ENCODE measurements around the gene C2CD4D.
"Not testable (repeated sequence)": the region's sequence is repeated elsewhere in the genome, so short reads cannot be mapped to it uniquely, and the experiment has no call there.

C2CD4D gene

DNA sequence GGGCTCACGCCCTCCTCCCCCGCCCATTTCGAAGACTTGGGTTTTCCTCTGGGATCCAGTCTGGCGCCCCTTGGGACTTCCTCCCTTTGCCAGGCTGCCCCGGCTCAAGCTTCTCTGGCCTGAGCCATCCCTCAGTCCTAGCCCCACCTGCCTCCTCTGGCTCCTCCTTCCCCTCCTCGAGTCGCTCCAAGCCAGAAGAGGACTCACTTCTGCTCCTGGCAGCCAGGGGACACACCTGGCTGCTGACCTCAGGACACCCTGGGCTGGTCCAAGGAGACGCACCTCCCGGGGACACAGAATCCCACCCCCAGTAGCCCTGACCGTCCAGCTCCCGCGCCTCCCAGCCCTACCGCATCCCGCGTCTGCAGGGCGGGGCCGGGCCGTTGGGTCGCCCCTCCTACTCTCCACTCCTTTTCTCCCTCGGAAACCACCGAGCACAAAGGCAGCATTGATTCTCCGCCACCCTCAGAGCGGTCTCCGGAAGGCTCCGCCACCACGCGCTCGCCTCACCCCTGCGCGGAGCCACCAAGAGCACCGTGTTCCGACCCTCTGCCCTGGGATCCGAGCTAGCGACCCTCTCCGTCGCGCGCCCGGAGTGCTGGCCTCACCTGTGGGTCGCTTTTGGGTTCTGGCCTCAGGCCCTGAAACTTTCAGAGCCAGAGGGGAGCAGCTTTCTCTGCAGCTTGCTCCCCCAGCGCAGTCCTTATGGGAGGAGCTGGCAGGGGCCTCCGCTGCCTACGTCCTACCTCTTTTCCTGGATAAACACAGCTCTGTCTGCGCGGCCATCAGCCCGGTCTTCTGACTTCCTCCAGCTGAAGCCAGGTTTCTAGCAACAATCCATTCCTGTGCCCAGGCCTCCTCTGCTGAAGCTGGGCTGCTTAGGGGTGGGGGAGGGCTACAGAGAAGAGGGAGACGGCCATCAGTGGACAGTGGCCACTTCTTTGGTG is at the start of gene C2CD4D:
TSS of gene C2CD4D (minus strand) at position 364 of the 947 bp plus-strand sequence. CDS start 831 bp downstream, outside the sequence.
- no peak for DNase-seq

DNA sequence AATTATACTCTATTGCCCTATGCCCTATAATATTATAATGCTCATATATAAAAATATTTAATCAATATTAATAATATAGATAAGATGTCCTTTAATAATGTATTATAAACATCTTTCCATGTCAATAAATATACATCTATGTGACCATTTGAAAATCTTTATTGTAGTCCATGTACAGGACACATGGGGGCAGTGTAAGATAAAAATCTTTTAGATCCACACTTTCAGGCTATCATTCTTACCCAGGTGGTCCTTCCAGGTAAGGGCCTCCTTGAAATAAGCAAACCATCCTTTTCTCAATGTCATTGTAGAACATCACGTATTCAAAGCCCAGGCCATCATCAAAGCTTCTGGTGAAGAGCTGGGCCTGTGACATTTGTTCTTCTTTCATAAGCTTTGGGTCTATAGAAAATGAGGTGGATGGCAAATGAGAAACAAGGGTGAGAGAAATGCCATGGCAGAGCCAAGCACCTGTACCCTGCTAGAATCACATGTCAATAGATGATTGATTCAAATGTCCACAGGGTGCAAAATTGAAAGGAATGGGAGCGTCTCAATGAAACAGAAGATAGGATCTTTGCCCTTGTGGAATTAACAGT is 49.5 kb upstream of the C2CD4D start:
- DNase-seq, result no peak

DNA sequence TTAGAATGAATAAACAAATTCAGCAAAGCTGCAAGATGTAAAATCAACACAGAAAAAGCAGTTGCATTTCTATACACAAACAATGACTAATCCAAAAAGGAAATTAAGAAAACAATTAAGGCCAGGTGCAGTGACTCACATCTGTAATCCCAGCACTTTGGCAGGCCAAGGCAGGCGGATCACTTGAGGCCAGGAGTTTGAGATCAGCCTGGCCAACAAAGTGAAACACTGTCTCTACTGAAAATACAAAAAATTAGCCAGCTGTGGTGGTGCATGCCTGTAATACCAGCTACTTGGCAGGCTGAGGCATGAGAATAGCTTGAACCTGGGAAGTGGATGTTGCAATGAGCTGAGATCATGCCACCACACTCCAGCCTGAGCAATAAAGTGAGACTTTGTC is 47.4 kb upstream of the C2CD4D start:
- no peak for DNase-seq

DNA sequence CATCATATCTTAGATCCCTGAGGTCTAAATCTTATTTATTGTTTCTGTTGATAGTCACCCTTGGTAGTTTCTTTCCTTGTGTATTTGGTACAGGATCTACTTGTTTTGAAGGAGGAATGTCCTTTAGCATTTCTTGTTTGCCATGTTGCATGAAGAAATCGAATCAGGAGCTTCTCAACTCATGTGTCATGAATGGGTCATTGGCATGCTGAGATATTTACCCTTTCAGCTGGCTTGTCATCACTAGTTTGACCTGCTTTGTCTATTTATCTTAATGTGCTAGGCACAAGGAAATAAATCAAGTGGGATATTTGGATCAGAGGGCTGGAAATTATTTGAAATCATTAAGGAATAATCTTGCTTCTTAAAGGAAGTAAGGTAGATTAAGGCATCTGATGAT is 45.9 kb upstream of the C2CD4D start:
- no peak for DNase-seq

DNA sequence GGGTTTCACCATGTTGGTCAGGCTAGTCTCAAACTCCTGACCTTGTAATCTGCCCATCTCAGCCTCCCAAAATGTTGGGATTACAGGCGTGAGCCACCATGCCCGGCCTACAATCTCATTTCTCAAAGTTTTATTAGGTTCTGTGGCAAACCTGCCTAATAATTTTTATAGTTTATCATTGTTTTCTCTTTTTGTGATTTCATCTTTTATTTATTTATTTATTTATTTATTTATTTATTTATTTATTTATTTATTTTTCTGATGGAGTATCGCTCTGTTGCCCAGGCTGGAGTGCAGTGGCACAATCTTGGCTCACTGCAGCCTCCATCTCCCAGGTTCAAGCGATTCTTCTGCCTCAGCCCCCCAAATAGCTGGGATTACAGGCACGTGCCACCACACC is 45.3 kb upstream of the C2CD4D start:
- not testable (repeated sequence) for DNase-seq

DNA sequence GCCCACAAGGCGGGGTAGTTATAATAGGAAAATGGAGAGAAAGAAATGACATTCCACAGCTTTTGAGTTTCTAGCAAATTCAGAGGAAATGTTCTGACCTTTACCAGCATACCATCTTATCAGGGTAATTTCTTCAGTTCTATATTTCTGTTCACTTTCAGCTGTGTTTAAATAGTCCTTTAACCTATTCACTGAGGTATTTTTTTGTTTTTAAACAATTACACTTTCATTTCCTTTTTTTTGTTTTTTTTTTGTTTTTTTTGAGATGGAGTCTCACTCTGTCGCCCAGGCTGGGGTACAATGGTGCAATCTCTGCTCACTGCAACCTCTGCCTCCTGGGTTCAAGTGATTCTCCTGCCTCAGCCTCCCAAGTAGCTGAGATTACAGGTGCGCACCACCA is 44.8 kb upstream of the C2CD4D start:
- not testable (repeated sequence) for DNase-seq

DNA sequence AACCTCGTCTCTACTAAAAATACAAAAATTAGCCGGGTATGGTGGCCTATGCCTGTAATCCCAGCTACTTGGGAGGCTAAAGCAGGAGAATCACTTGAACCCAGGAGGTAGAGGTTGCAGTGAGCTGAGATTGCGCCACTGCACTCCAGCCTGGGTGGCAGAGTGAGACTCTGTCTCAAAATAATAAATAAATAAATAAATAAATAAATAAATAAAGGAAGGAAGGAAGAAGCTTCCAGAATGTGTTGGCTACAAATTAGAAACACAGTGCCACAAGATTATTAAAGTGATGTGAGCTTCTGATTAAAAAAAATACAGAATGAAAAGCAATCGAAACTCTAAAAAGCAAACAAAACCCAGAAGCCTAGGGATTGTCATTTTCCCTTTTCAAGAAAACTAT is 44.3 kb upstream of the C2CD4D start:
- not testable (repeated sequence) for DNase-seq

DNA sequence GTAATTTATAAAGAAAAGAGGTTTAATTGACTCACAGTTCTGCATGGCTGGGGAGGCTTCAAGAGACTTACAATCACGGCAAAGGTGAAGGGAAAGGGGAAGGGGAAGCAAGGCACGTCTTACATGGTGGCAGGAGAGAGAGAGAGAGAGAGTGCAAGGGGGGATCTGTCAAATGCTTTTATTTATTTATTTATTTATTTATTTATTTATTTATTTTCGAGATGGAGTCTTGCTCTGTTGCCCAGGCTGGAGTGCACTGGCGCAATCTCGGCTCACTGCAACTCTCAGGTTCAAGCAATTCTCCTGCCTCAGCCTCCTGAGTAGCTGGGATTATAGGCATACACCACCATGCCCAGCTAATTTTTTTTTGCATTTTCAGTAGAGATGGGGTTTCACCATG is 43.3 kb upstream of the C2CD4D start:
- not testable (repeated sequence) for DNase-seq

DNA sequence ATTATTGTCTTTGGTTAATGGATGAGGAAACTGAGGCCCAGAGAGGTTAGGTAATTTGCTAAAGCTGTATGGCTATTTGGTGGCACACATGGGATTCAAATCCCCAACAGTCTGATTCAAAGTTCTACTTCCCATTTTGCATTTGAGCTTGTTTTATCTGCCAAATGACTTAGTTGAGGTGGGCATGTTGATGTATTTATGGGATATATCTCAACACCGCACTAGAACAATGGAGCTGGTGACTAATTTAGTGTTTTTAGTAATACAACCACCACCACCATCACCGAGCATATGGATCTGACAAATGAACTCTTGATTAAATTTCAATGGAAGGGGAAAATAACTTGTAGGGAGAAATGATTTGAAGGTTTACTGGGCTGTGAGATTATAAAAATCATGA is 42.8 kb upstream of the C2CD4D start:
- no peak for DNase-seq

DNA sequence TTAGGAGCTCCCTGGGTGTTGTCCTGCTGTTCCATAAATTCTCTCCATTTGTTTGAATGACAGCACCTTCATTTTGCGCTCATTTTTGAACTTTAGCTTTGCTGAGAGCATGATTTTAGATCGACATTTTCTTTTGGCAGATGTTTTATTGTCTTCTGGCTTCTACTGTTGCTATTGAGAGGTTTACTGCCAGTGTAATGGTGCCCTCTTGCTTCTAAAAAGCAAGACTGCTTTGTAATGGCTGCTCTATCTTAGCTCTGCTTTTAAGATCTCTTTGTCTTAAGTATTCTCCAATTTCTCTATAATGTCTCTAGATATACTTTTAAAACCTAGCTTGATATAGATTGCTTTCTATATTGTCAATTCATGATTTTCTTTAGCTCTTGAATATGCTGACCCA is 41.9 kb upstream of the C2CD4D start:
- DNase-seq, result no peak

DNA sequence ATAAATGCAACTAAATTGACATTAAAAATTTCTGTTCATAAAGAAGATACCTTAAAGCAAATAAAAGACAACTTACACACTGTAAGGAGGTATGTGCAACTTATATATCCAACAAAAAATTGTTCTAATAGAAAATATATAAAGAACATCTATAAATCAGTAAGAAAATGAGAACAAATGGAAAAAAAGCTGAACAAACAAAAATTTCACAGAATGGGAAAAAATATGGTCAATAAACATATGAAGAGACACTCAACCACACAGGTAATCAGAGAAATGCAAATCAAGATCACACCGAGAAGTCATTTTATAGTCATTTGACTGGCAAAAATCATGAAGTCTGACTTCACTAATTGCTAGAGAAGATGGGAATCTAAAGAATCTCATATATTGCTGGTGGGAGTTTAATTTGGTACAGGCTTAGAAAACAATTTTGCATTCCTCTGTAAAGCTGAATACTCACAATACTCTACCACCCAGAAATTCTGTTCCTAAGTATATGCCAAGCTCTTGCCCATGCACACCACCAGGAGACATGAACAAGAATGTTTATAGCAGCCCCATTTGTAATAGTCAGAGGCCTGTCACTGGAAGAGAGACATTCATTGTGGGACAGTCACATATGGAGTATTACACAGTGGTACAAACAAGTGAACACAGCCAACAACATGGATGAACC is 35.9 kb upstream of the C2CD4D start:
- no peak for DNase-seq

DNA sequence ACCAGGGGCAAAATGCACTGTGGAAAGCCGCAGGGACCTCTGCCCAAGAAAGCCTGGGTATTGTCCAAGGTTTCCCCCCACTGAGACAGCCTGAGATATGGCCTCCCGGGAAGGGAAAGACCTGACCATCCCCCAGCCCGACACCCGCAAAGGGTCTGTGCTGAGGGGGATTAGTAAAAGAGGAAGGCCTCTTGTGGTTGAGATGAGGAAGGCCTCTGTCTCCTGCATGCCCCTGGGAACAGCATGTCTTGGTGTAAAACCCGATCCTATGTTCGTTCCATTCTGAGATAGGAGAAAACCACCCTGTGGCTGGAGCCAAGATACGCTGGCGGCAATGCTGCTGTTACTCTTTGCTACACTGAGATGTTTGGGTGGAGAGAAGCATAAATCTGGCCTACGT is 33.2 kb upstream of the C2CD4D start:
- DNase-seq, result not testable (repeated sequence)

DNA sequence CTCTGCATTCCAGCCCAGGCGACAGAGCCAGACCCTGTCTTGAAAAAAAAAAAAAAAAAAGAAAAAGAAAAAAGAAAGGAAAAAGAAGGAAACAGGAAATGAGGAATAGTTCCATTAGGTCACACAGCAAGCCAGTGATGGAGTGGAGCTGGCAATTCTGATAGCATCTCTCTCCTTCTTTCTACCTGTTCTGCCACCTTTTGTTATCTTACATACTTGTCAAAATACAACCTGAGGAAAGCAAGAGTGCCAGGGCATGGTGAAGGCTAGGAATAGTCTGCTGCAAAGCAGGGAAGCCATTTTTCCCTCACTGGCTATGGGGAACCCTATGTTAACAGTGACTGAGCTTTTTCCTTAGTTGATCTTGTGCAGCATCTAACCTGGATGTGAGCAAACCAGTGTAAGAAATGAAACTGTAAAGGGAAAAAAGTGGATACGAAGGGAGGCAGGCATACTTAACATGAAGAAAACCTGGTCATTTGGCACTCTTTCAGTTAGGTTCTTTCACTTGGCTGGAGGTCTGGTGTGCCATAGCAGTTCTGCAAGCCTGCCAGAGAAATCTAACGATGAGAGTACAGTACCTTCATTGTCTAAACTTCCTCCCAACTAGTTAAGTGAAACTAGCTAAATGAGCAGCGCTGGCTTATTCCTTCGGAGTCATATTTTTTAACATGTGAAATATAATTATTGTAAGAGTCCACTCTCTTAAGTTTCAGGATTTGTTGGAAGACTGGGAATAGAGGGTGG is 31.8 kb upstream of the C2CD4D start:
- no peak for DNase-seq

DNA sequence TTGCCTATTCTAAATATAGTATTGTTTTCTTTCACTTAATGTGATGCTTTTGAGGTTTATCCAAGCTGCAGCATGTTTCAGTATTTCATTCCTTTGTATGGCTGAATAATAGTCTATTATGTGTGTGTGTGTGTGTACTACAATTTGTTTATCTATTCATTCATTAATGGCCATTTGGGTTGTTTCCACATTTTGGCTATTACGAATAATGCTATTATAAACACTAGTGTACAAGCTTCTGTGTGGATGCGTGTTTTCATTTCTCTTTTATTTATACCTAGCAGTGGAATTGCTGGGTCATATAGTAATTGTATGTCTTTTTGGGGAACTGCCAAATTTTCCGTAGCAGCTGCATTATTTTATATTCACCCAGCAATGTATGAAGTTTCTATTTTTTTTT is 28.9 kb upstream of the C2CD4D start:
- DNase-seq, result no peak

DNA sequence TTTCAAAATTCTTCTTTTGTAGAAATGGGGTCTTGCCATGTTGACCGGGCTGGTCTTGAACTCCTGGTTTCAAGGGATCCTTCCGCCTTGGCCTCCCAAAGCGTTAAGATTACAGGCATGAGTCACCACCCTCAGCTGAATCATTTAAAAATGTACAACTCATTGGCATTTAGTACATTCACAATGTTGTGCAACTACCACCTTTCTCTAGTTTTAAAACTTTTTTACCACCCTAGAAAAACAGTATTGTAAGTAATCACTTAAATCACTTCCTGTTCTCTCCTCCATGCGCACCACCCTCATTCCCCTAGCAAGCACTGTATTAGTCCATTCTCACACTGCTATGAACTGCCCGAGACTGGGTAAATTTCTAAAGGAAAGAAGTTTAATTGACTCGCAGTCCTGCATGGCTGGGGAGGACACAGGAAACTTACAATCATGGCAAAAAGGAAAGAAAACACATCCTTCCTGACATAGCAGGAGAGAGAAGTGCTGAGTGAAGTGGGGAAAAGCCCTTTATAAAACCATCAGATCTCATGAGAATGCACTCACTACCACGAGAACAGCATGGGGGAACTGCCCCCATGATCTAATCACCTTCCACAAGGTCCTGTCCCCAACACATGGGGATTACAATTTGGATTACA is 28.3 kb upstream of the C2CD4D start:
- DNase-seq, result no peak

DNA sequence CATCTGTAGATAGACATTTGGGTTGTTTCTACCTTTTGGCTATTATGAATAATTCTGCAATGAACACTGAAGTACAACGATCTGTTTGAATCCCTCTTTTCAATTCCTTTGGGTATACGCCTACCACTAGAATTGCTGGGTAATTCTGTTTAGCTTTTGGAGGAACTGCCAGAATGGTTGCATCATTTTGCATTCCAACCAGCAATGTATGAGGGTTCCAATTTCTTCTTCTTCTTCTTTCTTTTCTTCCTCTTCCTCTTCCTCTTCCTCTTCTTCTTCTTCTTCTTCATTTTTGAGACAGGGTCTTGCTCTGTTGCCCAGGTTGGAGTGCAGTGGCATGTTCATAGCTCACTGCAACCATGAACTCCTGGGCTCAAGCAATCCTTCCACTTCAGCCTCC is 27.7 kb upstream of the C2CD4D start:
- no peak for DNase-seq

DNA sequence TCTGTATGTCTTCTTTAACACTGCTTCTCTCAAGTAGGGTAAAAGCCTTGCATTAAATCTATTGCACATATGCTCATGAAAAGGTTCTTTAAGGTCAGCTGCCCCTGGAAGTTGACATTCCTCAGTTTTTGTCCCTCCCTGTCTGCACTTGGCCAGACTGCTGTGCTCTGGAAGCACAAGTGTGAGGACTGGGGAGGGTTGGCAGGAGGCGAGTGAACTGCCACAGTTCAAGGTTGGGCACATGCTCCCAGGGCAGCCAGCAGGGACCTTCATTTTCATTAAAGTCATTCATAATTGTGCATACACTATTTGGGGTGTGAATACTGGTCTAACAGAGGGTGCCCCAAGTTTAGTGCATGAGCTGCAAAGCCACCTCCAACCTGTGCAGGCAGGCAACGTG is 24.8 kb upstream of the C2CD4D start:
- no peak for DNase-seq

DNA sequence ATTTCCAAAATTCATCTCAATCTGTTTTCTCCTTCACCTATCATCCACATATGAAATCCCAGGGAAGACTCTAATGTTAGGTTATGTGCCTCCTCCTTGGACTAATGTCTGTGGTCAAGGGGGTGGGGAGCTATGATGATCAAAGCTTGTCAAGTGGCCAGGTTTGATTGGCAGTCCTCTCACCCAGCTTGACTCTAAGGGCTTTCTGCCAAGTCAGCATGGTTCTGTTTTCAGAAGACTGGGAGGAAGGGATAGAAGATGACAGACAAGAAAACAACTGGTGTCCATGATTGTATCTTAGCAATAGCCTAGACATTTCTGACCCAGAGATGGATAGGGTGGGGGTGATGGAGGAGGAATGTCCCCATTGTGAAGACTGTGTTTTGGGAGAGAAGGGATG is 23.0 kb upstream of the C2CD4D start:
- no peak for DNase-seq

DNA sequence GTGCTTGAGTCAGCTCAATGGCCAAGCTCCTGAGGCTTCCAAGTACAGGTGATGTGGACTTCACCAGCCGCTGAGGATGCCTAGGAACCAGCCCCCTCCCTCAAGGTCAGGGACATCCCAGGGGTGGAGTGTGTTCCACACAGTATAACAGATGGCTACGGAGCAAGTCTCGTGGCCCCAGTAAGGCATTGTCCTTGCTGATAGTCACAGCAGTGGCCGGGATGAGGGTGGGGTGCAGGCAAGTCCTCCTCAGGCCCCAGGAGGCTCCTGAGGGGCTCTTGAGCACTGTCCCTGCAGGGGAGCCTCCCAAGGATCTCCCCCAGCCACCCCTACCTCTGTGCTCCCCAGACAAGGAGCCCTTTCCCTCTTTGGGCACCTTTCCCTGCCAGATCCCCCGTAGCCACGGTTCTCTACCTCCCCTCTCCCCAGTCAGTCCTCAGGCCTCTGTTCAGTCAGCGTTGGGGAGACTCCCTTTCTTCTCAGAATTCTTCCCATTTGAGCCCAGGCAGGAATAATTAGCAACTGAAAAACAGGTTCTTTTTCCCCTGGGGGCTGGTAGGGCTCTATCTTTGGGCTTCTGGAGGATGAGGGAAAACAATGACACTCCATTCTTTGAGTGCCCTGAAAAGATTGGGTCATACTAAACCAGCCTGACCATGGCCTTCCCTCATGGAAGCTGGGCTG is 21.0 kb upstream of the C2CD4D start:
- DNase-seq, result no peak

DNA sequence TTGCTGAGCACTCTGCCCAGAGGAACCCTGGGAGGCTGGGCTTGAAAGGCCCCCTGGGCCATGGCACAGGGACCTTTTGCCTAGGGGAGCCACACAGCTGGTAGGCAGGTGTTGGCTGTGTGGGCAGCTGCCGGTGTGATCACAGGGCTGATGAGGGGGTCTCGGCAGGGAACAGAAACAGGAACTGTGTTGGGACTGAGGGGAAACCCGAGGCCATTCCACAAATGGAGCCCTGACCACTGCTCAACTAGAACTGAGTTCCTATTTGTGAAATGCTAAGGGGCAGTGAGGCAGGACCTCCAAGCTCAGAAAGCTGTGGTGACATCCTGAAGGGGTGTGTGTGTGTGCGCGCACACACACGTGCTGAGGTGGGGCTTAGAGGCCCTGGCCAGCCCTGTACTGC is 20.3 kb upstream of the C2CD4D start:
- DNase-seq, result no peak

DNA sequence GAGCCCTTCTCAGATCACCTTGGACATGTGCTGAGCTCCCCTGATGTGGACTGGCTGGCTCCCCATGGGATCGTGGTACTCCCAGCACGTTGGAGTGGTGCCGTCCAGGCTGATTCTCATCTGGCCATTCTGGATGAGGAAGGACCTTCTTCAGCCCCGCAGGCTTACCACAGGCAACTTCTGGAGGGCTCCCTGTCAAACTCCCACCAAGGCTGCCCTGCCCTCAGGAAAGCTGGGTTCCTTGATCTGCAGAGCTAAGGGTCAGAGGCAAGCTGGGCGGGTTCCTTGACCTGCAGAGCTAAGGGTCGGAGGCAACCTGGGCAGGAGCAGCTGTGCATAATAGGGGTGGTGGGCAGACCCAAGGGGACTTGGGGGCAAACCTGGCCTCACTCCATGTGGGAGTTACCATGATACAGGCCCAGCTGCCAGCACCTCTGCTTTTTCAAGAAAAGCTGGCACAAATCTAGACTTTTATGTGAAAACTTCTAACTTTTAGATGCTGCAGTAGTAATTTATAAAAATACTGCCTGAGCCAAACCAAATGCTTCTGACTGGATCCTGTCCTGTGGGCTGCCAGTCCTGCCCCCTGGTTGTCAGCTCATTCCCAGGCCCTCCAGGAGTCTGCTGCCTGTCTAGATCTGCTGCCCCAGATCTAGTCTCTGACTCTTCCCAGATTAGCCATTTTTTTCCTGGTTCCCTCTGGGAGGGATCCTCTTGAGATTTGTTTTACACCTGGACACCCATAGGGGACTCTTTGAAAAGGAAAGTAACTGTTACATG is 19.5 kb upstream of the C2CD4D start:
- DNase-seq, result no peak

Measured in cortex of kidney (tissue), 1 donor.